ENCODE results near the gene MRPS22. TPM values are rescaled to one million over a fixed set of nuclear protein-coding genes. Genes with fewer than 3 reads are reported as not detected.

The MRPS22 gene
- total RNA-seq, 1 experiment from 2014 or later, result 82.4 TPM

DNA sequence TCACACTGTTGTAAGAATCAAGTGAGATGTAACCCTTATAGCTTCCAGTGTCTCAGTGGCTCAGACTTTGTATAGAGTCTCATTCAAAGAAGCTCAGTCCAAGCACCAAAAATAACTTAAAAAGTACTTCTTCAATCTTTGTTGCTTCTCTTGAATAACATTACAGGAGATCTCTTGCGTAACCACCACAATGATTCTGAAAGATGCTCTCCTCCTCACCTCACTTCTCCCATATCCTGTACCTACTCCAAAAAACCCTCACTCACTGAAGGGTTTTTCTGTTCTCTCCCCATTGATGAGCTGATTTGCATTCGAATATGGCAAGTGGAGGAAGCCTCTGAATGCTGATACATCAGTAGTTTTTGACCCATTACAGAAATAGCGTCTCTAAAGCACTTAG, 39.4 kb upstream of the MRPS22 start:
- BruUV-seq (replicated peaks), result no TSS peak
- TF ChIP-seq, protein P1, sequence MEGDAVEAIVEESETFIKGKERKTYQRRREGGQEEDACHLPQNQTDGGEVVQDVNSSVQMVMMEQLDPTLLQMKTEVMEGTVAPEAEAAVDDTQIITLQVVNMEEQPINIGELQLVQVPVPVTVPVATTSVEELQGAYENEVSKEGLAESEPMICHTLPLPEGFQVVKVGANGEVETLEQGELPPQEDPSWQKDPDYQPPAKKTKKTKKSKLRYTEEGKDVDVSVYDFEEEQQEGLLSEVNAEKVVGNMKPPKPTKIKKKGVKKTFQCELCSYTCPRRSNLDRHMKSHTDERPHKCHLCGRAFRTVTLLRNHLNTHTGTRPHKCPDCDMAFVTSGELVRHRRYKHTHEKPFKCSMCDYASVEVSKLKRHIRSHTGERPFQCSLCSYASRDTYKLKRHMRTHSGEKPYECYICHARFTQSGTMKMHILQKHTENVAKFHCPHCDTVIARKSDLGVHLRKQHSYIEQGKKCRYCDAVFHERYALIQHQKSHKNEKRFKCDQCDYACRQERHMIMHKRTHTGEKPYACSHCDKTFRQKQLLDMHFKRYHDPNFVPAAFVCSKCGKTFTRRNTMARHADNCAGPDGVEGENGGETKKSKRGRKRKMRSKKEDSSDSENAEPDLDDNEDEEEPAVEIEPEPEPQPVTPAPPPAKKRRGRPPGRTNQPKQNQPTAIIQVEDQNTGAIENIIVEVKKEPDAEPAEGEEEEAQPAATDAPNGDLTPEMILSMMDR (IDR thresholded peaks at IDR 0.05; ENCODE audit: unreplicated experiment), result no peak
- no peaks in the 10 kb centered on the region for H3K9me3 Mint-ChIP-seq (ENCODE audit: low read depth, unreplicated experiment)
- H3K4me1 Mint-ChIP-seq (ENCODE audit: low read depth, unreplicated experiment), result peaks cover 69% of the 10 kb centered on the region
- intact Hi-C loops (cut with micrococcal nuclease; ENCODE audit: unreplicated experiment), result no loop called here
- DNase-seq, result no peak
- peaks cover 14% of the 10 kb centered on the region for H3K36me3 Mint-ChIP-seq (ENCODE audit: insufficient read depth, unreplicated experiment)
- CTCF ChIA-PET, result no interaction called here
- no peaks in the 10 kb centered on the region for H3K27me3 Mint-ChIP-seq (ENCODE audit: unreplicated experiment)
- no peak overlapping the region for H3K27ac Mint-ChIP-seq (ENCODE audit: unreplicated experiment)
- no peak overlapping the region for H3K4me3 Mint-ChIP-seq (ENCODE audit: low read depth, unreplicated experiment)

- no TSS peak for BruUV-seq (replicated peaks)
- TF ChIP-seq, protein P1 (IDR thresholded peaks at IDR 0.05; ENCODE audit: unreplicated experiment), result no peak
- intact Hi-C loops (cut with micrococcal nuclease; ENCODE audit: unreplicated experiment), result no loop called here
- H3K27ac Mint-ChIP-seq (ENCODE audit: unreplicated experiment), result no peak overlapping the region
- CTCF ChIA-PET, result interaction anchor here (0.5 to 0.7 kb wide), 2 partner anchors 56 to 201 kb away, joined by 3 to 5 read pairs; no protein-coding TSS in a partner anchor
- no peak for DNase-seq
- H3K36me3 Mint-ChIP-seq (ENCODE audit: insufficient read depth, unreplicated experiment), result peaks cover 8% of the 10 kb centered on the region
- no peaks in the 10 kb centered on the region for H3K9me3 Mint-ChIP-seq (ENCODE audit: low read depth, unreplicated experiment)
- H3K4me3 Mint-ChIP-seq (ENCODE audit: low read depth, unreplicated experiment), result no peak overlapping the region
- no peaks in the 10 kb centered on the region for H3K27me3 Mint-ChIP-seq (ENCODE audit: unreplicated experiment)
- H3K4me1 Mint-ChIP-seq (ENCODE audit: low read depth, unreplicated experiment), result peaks cover 67% of the 10 kb centered on the region
Observed at GRCh38 chr3:139306078-139306477, 37.7 kb upstream of the MRPS22 start.

DNA sequence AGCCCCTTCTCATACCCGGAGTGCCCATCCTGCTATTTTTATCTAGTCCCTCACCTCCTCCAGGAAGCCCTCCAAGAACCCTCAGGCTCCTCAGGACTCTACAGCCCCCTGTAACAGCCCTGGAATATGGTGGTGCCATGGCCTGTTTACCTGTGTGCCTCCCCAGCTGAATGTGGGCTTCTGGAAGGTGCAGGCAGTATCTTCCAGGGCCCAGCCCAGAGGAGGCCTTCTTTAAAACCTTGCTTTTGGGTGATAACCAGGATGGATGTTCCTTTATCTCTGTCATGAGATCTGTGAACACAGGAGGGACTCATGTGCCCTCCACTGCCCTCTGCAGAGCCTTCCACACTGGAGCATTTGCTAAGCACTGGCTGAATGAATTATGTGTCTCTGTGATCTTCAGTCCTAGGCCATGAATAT, 36.7 kb upstream of the MRPS22 start:
- Mint-ChIP-seq H3K36me3 (ENCODE audit: insufficient read depth, unreplicated experiment) (peaks cover 6% of the 10 kb centered on the region), H3K4me3 (ENCODE audit: low read depth, unreplicated experiment) (no peak overlapping the region), H3K27ac (ENCODE audit: unreplicated experiment) (no peak overlapping the region), H3K4me1 (ENCODE audit: low read depth, unreplicated experiment) (peaks cover 70% of the 10 kb centered on the region), H3K9me3 (ENCODE audit: low read depth, unreplicated experiment) (no peaks in the 10 kb centered on the region), H3K27me3 (ENCODE audit: unreplicated experiment) (no peaks in the 10 kb centered on the region)
- no TSS peak for BruUV-seq (replicated peaks)
- intact Hi-C loops (cut with micrococcal nuclease; ENCODE audit: unreplicated experiment), result no loop called here
- no peak for DNase-seq
- CTCF ChIA-PET, result no interaction called here
- TF ChIP-seq, protein P1 (IDR thresholded peaks at IDR 0.05; ENCODE audit: unreplicated experiment), result no peak

DNA sequence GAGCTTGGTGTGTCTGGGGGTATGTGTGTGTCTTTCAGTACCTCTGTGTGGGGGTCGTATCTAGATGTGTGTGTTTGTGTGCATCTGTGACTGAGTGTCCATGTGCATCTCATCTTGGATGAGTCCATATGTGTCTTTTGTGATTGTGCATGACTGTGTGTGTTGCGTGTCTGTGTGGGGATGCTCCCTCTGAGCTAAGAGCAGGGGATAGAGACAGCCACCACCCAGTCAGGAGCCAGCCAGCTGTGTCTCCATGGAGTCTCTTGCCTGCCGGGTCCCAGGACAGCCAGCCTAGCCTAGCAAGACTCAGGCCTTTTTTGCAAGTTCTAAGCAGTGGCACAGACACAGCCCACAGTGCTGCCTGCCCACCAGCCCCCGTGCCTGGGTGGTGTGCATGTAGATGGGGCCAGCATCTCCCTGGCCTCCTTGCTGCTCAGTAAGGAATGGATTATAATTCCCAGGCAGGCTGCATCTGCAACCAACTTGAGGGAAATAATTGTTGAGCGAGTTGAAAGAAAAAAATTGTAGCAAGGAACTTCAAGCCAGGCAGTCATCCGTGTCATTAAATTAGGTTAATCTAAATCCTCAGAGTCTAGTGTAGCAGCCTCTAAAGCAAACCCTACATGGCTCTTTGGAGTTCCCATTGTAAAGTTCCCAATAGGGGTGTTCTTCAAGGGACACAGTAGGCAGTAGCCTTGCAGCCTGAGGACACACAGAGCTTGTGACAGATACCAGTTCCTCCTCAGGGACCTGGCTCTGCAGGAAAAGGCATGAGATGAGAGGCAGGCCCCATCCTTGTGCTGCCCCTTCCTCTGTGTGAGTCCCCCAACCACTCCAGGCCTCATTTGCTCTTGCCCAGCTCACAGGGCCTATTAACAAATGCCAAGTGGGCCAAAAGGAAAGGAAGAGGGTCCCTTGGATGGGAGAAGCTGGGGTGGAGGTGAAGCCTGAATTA, 35.9 kb upstream of the MRPS22 start:
- Mint-ChIP-seq H3K36me3 (ENCODE audit: insufficient read depth, unreplicated experiment) (no peaks in the 10 kb centered on the region), H3K27me3 (ENCODE audit: unreplicated experiment) (no peaks in the 10 kb centered on the region), H3K9me3 (ENCODE audit: low read depth, unreplicated experiment) (no peaks in the 10 kb centered on the region), H3K4me3 (ENCODE audit: low read depth, unreplicated experiment) (peak overlapping the region; percentile 18), H3K27ac (ENCODE audit: unreplicated experiment) (peak overlapping the region; percentile 47), H3K4me1 (ENCODE audit: low read depth, unreplicated experiment) (peaks cover 70% of the 10 kb centered on the region)
- intact Hi-C loops (cut with micrococcal nuclease; ENCODE audit: unreplicated experiment), result no loop called here
- DNase-seq, result no peak
- BruUV-seq (replicated peaks), result no TSS peak
- TF ChIP-seq, protein P1 (IDR thresholded peaks at IDR 0.05; ENCODE audit: unreplicated experiment), result no peak
- CTCF ChIA-PET, result interaction anchor here (2.2 kb wide), 1 partner anchor 21 kb away, joined by 6 read pairs; no protein-coding TSS in a partner anchor

Measured in Calu3 (cell line).